ENCODE data around the gene MICALL1.

DNA sequence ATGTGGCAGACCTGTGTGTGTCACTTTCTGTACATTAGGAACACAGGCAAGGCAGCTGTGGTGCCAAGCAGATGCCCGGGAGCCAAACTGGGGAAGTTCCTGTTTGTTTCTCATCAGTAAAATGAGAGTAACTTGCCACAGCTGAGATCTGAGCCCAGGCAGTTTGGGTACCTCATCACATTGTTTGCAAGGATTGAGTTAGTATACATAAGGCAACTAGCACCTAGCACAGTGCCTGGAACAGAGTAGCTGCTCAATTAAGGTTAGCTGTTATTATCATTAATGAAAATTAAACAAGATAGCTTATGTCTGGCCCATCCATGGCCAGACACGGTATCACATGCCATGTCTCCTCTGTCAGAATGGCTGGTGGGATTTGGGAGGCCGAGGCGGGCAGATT lies 70.5 kb downstream of the MICALL1 start:
- TF ChIP-seq ZFP30 (CRISPR knock-in tag; IDR thresholded peaks at IDR 0.05) (no peak), ZFP3 (CRISPR knock-in tag; IDR thresholded peaks at IDR 0.05) (no peak), ZNF565 (CRISPR knock-in tag; conservative IDR thresholded peaks at IDR 0.05; ENCODE audit: low read depth) (no peak), GLIS3 (CRISPR knock-in tag; IDR thresholded peaks at IDR 0.05) (no peak), RARB (CRISPR knock-in tag; IDR thresholded peaks at IDR 0.05) (no peak), PPARA (CRISPR knock-in tag; IDR thresholded peaks at IDR 0.05; ENCODE audit: borderline replicate concordance) (no peak)
- TF ChIP-seq, protein P1, sequence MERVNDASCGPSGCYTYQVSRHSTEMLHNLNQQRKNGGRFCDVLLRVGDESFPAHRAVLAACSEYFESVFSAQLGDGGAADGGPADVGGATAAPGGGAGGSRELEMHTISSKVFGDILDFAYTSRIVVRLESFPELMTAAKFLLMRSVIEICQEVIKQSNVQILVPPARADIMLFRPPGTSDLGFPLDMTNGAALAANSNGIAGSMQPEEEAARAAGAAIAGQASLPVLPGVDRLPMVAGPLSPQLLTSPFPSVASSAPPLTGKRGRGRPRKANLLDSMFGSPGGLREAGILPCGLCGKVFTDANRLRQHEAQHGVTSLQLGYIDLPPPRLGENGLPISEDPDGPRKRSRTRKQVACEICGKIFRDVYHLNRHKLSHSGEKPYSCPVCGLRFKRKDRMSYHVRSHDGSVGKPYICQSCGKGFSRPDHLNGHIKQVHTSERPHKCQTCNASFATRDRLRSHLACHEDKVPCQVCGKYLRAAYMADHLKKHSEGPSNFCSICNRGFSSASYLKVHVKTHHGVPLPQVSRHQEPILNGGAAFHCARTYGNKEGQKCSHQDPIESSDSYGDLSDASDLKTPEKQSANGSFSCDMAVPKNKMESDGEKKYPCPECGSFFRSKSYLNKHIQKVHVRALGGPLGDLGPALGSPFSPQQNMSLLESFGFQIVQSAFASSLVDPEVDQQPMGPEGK (CRISPR knock-in tag; IDR thresholded peaks at IDR 0.05; ENCODE audit: borderline replicate concordance): no peak
- TF ChIP-seq, protein P2, sequence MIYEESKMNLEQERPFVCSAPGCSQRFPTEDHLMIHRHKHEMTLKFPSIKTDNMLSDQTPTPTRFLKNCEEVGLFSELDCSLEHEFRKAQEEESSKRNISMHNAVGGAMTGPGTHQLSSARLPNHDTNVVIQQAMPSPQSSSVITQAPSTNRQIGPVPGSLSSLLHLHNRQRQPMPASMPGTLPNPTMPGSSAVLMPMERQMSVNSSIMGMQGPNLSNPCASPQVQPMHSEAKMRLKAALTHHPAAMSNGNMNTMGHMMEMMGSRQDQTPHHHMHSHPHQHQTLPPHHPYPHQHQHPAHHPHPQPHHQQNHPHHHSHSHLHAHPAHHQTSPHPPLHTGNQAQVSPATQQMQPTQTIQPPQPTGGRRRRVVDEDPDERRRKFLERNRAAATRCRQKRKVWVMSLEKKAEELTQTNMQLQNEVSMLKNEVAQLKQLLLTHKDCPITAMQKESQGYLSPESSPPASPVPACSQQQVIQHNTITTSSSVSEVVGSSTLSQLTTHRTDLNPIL (CRISPR knock-in tag; IDR thresholded peaks at IDR 0.05; ENCODE audit: low read depth): no peak
- TF ChIP-seq, protein P3, sequence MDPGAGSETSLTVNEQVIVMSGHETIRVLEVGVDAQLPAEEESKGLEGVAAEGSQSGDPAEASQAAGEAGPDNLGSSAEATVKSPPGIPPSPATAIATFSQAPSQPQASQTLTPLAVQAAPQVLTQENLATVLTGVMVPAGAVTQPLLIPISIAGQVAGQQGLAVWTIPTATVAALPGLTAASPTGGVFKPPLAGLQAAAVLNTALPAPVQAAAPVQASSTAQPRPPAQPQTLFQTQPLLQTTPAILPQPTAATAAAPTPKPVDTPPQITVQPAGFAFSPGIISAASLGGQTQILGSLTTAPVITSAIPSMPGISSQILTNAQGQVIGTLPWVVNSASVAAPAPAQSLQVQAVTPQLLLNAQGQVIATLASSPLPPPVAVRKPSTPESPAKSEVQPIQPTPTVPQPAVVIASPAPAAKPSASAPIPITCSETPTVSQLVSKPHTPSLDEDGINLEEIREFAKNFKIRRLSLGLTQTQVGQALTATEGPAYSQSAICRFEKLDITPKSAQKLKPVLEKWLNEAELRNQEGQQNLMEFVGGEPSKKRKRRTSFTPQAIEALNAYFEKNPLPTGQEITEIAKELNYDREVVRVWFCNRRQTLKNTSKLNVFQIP (CRISPR knock-in tag; IDR thresholded peaks at IDR 0.05; ENCODE audit: borderline replicate concordance, low read depth): no peak

All from SK-N-SH treated with all-trans-retinoic acid at 6 μM for 48 hours (cell line).